NOMO-1 treated with DMSO at 0.1 percent for 48 hours (cell line): ENCODE data around the gene NPTX1.

Source experiments
- DNase-seq: peaks from one replicate; lab custom pipeline; 2025; ENCODE audit not compliant: unreplicated experiment; lab: John Stamatoyannopoulos, UW

NPTX1 gene

DNA sequence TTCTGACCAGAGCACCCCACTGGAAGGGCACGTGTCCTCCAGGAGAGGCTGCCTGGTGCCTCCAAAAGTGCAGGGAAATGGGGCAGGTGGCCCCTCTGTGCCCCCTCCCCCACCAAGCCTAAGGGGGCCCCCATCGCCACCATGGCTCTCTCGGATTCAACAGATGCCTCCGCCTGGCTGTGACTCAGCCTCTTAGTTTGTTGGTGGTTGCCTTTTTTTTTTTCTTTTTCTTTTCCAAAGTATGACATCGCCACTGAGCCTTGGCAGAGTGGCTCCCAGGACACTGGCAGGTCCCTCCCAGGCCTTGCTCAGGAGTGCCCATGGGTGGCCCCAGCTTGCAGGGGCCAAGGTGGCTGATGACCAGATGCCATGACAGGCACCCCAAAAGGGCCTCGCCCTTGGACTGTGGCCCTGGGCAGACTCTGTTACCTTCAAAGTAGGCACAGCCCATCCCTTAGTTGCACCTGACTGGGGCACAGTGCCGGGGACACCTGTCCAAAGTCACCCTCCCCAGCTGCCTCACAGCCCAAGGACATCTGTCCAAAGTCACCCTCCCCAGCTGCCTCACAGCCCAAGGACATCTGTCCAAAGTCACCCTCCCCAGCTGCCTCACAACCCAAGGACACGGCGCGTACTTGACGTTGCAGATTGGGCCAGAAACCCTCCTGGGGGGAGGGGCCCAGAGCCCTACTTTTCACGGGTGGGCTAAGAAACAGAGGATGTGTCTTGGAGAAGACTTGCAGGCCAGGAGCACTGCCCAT, 29.6 kb downstream of the NPTX1 start:
- DNase-seq: no peak

DNA sequence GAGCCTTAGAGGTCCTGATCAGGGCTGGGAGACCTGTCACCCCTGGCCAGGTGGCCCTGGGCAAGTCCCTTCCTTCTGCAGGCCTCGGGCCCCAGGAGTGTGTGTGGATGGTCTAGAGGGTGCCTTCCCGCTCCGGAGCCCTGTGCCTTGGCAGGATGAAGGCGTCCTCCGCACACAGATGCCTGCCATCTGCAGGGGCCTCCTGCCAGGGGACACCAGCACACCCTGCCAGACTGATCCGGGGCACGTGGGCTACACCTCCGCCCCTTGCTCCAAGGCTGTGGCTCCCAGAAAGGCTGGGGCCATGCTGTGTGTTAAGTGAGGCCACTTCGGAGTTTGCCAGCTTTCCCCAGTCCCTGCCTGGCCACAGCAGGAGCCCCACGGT, 30.7 kb downstream of the NPTX1 start:
- no peak for DNase-seq

DNA sequence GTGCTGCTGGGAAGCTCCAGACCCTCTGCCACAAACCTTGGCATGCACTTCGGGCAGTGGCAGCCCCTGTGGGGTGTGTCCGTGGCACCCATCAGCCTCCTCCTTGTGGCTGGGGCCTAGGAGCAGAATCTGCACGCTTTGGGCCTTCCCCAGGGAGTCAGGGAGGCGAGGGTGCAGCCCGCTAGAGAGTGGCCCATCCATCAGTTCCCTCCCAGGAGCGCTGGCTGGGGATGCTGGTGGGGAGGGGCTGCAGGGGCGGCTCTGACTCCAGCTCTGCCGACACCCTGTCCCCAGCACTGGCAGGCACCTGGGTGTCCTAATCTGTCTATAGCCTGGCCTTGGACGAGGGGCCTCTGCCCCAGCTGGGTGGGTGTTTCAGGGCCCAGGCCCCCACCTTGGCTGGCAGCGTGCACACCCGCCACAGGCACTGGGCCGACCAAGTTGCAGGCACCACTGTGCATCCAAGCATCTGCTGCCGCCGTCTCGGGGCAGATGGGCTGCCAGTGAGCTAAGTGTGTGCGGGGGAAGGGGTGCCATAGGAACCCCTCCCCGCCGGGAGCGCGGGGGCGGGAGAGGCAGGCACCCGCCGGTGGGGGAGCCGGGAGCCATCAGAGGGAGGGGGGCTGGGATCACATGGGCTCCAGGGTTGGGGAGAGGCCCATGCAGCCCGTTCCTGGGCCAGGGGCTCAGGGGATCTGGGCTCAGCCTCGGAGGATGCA, 31.2 kb downstream of the NPTX1 start:
- DNase-seq: no peak

DNA sequence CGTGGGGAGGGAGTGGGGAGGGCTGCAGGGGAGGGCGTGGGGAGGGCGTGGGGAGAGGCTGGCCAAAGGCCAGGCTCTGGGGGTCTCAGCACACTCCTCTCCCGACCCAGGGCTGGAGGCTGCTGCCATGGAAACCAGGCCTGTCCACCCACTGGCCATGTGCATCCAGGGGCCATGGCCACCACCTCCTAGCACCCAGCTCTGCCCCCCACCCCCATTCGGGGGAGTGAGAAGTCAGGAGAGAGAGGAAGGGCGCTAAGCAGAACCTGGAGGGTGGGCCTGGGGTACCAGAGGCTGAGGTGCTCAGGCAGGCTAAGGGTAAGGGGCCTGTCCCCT, 31.8 kb downstream of the NPTX1 start:
- no peak for DNase-seq

GRCh38 chr17:80443916-80444643, 32.3 kb downstream of the NPTX1 start:
- no peak for DNase-seq

DNA sequence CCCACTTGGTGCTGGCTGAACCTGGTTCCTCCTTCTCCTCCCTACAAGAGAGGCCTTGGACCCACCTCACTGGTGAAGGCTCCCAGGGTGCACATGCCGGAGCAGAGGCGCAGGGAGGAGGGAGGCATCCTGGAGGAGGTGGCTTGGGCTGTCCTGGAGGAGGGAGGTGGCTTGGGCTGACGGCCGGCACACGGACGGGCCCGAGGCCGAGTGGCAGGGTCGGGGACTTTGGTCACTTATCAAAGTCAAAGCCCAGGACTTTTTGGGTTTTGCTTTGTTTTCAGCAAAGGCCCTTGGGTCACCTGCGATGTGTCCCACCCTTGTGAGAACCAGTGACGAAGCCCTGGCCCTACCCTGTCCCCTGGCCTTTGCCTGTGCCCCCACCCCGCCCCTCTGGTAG, 32.9 kb downstream of the NPTX1 start:
- DNase-seq: no peak

DNA sequence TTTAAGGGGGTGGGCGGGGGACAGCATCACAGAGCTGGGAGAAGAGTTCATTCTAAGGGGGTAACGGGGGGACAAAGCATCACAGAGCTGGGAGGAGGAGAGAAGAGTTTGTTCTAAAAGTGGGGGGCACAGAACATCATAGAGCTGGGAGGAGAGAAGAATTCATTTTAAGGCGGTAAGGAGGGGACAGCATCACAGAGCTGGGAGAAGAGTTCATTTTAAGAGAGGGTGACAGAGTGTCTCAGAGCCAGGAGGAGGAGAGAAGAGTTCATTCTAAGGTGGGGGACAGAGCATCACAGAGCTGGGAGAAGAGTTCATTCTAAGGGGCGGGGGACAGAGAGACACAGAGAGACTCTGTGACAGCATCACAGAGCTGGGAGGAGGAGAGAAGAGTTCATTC, 33.6 kb downstream of the NPTX1 start:
- no peak for DNase-seq

- DNase-seq: no peak
Measured at GRCh38 chr17:80442323-80442659, 34.1 kb downstream of the NPTX1 start.

DNA sequence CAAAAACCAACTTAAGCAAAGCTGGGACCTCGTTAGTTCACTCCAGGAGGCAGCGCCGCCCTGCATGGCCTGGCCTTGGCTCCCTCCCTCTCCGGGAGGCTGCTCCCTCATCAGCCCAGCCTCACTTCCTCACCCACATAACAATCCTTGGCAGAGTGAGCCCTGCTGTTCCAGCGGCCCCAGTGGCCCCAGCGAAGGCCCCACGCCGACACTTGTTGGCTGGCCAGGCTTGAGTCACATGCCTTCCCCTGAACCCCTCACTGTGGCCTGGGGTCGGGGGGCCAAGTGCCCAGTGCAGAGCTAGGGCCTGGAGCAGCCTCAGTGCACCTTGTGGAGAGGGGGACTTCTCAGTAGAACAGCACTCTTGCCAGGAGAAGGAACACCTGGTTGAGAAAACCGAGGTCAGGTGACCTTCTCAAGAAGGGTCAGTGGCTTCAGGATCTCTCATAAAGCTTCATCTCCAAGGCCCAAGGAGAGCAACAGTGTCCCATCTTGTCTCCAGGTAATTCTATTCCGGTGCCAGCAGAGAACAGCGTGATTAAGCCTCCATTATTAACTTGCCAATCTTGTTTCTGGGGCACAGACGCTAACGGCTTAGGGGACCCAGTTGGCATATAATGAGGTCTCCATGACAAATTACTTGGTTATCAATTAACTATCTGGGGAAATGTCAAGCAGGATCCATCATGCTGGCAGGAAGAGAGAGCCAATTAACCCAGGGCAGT, 34.6 kb downstream of the NPTX1 start:
- DNase-seq: no peak

DNA sequence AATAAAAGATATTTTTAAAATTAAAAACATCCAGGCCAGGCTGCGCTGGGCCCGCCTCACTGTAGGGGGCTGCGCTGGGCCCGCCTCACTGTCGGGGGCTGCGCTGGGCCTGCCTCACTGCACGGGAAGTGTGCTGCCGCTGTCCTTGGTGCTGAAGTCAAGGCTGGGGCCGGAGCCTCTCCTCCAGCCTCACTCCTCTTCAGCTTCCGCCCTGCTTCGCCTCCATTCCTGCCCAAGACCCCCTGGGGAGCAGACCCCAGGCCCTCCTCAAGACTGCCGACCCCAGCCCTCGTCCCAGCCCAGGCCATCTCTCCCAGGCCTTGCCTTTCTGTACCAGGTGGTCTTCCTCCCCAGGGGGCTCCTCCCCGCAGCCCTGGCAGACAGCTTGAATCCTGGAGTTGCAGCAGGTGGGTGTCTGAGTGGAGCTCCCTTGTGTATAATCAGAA, 35.3 kb downstream of the NPTX1 start:
- DNase-seq: peak; percentile 27

DNA sequence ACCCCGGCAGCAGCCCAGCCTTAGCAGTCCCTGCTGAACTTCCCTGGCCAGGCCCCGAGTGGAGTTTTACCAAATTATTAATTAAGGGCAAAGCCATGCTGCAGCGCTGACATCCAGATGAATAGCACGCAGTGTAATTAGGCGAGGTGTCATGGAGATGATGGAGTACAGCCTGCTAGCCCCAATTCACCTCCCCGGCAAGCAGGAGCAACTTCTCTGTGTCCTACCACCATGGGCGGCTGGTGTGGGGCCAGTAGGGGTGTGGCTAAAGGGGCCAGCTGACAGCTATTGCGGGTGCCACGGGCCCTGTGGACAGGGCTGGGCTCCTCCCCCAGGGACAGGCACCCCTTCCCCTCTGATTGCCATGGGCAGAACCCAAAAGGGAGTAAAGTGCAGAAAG, 36.9 kb downstream of the NPTX1 start:
- DNase-seq: no peak

DNA sequence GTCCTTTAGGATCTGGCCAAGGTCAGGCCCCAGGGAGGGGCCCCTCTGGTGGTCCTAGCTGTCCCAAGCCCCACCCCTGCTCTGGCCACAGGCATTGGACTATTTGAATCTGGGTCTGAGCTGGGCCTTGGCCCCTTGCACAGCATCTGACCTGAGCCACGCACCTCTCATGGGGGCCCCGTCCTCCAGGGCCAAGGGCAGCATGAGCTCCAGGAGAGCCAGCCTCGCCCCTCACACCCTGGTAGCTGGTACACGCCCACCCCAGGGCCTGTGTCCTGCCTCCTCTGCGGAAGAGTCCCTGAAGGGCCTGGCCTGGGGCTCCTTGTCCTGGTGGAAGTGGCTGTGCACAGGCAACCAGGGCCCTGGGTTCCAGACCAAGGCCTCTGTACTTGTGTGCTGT, 37.6 kb downstream of the NPTX1 start:
- DNase-seq: no peak

GRCh38 chr17:80437532-80437931, 38.9 kb downstream of the NPTX1 start:
- no peak for DNase-seq

DNA sequence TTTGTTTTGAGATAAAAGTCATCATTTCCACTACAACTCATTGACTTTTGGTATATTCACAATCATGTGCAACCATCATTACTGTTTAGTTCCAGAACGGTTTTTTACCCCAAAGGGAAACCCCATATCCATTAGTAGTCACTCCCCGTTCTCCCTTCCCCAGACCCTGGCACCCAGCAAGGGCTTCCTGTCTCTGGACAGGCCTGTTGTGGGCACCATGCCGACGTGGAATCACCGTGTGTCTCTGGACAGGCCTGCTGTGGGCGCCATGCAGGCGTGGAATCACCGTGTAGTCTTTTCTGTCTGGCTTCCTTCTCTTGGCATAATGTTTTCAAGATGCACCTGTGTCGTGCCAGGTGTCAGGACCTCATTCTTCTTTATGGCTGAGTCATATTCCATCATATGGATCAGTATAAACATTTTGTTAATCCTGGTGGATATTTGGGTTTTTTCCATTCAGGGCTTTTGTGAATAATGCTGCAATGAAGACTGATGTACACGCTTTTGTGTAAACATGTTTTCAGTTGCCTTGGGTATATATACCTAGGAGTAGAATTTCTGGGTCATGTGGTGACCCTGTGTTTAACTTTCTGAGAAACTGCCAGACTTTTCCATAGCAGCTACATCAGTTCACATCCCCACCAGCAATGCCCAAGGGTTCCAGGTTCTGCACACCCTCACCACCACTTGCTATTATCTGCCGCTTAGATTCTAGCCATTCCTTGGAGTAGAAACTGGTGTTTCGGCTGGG, 42.3 kb downstream of the NPTX1 start:
- DNase-seq: no peak

DNA sequence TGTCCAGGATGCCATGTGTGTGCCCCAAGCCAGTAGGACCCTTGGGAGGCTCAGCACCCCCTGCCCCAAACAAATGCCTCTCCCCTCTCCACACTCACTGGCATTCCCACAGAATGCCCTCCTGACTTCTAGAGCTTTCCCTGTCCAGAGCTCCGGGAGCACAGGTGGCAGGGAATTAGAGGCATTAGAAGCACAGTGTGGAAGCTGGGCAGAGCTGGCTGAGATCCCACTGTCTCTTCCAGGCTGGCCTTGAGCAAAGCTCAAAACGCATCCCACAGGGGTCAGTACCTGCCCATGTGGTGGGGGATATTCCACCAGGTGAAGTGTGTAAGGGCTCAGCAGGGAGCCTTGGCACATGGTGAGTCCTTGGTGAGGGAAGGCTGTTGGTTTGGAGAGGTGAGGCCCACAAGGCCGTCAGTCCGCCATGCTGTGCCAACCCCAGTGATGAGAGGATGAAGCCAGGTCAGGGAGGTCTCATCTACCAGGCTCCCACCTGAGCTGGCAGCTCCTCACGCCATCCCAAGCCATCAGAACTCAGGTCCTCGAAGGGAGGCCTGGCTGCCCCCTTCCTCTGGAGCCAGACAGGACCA, 43.4 kb downstream of the NPTX1 start:
- no peak for DNase-seq

DNA sequence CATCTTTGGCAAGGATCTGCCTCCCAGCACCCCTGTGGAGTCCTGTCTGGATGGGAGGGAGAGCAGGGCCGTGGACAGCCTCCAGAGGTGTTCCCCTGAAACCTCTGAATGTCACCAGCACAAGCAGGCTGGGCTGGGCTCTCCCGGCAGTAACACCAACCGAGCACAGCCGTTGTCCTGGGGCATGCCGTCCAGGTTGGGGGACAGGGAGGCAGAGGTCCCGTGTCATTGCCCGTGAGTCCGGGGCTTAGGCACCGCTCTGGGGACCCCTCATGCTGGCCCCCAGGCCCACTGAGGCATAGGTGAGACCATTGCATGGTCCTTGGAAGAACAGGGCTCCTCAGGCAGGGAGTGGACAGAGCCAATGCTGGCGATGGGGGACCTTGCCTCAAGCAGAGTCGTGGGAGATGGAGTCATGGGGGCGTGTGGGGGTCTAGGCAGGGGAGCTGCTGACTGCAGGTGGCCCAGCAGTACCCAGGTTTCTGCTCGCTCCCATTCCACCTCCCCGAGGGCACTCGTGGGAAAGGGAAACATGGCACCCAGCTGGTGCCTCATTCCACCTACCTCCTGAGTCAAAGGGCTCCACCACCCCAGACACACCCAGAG, 44.0 kb downstream of the NPTX1 start:
- no peak for DNase-seq

- DNase-seq: no peak
Measured at GRCh38 chr17:80431246-80432195, 44.9 kb downstream of the NPTX1 start.

- no peak for DNase-seq
Measured at GRCh38 chr17:80430446-80431245, 45.8 kb downstream of the NPTX1 start.
